Activated naive CD8-positive, alpha-beta T cell (primary cell): ENCODE results near the gene ATP7B.

ENCODE experiments used
- H3K27ac Mint-ChIP-seq: one replicate; pipeline ENCODE4 v1.8.0; 2021; ENCODE audit warnings: mixed read lengths
- H3K27me3 Mint-ChIP-seq: one replicate; pipeline ENCODE4 v1.8.0; 2021; ENCODE audit warnings: mixed read lengths
- H3K36me3 Mint-ChIP-seq: one replicate; pipeline ENCODE4 v1.8.0; 2021; ENCODE audit warnings: mixed read lengths
- H3K4me1 Mint-ChIP-seq: one replicate; pipeline ENCODE4 v1.8.0; 2021; ENCODE audit warnings: low read depth, mixed read lengths
- H3K4me3 Mint-ChIP-seq: one replicate; pipeline ENCODE4 v1.8.0; 2021; ENCODE audit warnings: mild to moderate bottlenecking, mixed read lengths
- H3K9me3 Mint-ChIP-seq: one replicate; pipeline ENCODE4 v1.8.0; 2021; ENCODE audit warnings: low read depth, mixed read lengths

ATP7B gene

GRCh38 chr13:51976423-51976822 is 34.8 kb downstream of the ATP7B start:
- Mint-ChIP-seq H3K4me1 (peaks cover 2% of the 10 kb centered on the region), H3K9me3 (no peaks in the 10 kb centered on the region), H3K4me3 (no peak overlapping the region), H3K27ac (no peak overlapping the region), H3K27me3 (no peaks in the 10 kb centered on the region), H3K36me3 (no peaks in the 10 kb centered on the region)

GRCh38 chr13:51974482-51974881 is 36.8 kb downstream of the ATP7B start:
- Mint-ChIP-seq H3K36me3 (no peaks in the 10 kb centered on the region), H3K27me3 (no peaks in the 10 kb centered on the region), H3K27ac (no peak overlapping the region), H3K9me3 (no peaks in the 10 kb centered on the region), H3K4me1 (peaks cover 12% of the 10 kb centered on the region), H3K4me3 (no peak overlapping the region)

- Mint-ChIP-seq H3K27me3 (no peaks in the 10 kb centered on the region), H3K4me1 (peaks cover 23% of the 10 kb centered on the region), H3K36me3 (no peaks in the 10 kb centered on the region), H3K9me3 (no peaks in the 10 kb centered on the region), H3K27ac (no peak overlapping the region), H3K4me3 (no peak overlapping the region)
These were observed 39.5 kb downstream of the ATP7B start for GRCh38 chr13:51971520-51972426.

GRCh38 chr13:51970349-51970748 is 40.9 kb downstream of the ATP7B start:
- Mint-ChIP-seq H3K27ac (no peak overlapping the region), H3K27me3 (no peaks in the 10 kb centered on the region), H3K9me3 (no peaks in the 10 kb centered on the region), H3K4me1 (peaks cover 30% of the 10 kb centered on the region), H3K4me3 (no peak overlapping the region), H3K36me3 (no peaks in the 10 kb centered on the region)

GRCh38 chr13:51967482-51968446 is 43.5 kb downstream of the ATP7B start:
- H3K4me1 Mint-ChIP-seq = peaks cover 30% of the 10 kb centered on the region
- H3K9me3 Mint-ChIP-seq = no peaks in the 10 kb centered on the region
- no peak overlapping the region for H3K27ac Mint-ChIP-seq
- H3K27me3 Mint-ChIP-seq = no peaks in the 10 kb centered on the region
- H3K36me3 Mint-ChIP-seq = no peaks in the 10 kb centered on the region
- no peak overlapping the region for H3K4me3 Mint-ChIP-seq

- Mint-ChIP-seq H3K4me3 (no peak overlapping the region), H3K27ac (no peak overlapping the region), H3K27me3 (no peaks in the 10 kb centered on the region), H3K4me1 (peaks cover 28% of the 10 kb centered on the region), H3K36me3 (no peaks in the 10 kb centered on the region), H3K9me3 (no peaks in the 10 kb centered on the region)
These were observed 45.1 kb downstream of the ATP7B start for GRCh38 chr13:51966186-51966585.

GRCh38 chr13:51961493-51962403 is 49.5 kb downstream of the ATP7B start:
- Mint-ChIP-seq H3K9me3 (no peaks in the 10 kb centered on the region), H3K4me3 (no peak overlapping the region), H3K27me3 (no peaks in the 10 kb centered on the region), H3K27ac (no peak overlapping the region), H3K4me1 (peaks cover 11% of the 10 kb centered on the region), H3K36me3 (no peaks in the 10 kb centered on the region)

GRCh38 chr13:51960766-51961165 is 50.5 kb downstream of the ATP7B start:
- no peaks in the 10 kb centered on the region for H3K27me3 Mint-ChIP-seq
- H3K9me3 Mint-ChIP-seq = no peaks in the 10 kb centered on the region
- H3K36me3 Mint-ChIP-seq = no peaks in the 10 kb centered on the region
- peaks cover 7% of the 10 kb centered on the region for H3K4me1 Mint-ChIP-seq
- H3K27ac Mint-ChIP-seq = no peak overlapping the region
- no peak overlapping the region for H3K4me3 Mint-ChIP-seq

GRCh38 chr13:51959773-51960172 is 51.5 kb downstream of the ATP7B start:
- no peaks in the 10 kb centered on the region for H3K27me3 Mint-ChIP-seq
- no peaks in the 10 kb centered on the region for H3K9me3 Mint-ChIP-seq
- H3K27ac Mint-ChIP-seq = no peak overlapping the region
- no peak overlapping the region for H3K4me3 Mint-ChIP-seq
- H3K4me1 Mint-ChIP-seq = peaks cover 5% of the 10 kb centered on the region
- no peaks in the 10 kb centered on the region for H3K36me3 Mint-ChIP-seq

GRCh38 chr13:51958217-51958547 is 53.1 kb downstream of the ATP7B start:
- Mint-ChIP-seq H3K4me1 (peaks cover 12% of the 10 kb centered on the region), H3K27ac (no peak overlapping the region), H3K4me3 (no peak overlapping the region), H3K27me3 (no peaks in the 10 kb centered on the region), H3K36me3 (no peaks in the 10 kb centered on the region), H3K9me3 (no peaks in the 10 kb centered on the region)

- Mint-ChIP-seq H3K9me3 (no peaks in the 10 kb centered on the region), H3K27me3 (no peaks in the 10 kb centered on the region), H3K36me3 (no peaks in the 10 kb centered on the region), H3K4me1 (peaks cover 16% of the 10 kb centered on the region), H3K27ac (no peak overlapping the region), H3K4me3 (no peak overlapping the region)
These were observed 53.7 kb downstream of the ATP7B start for GRCh38 chr13:51957377-51958216.

GRCh38 chr13:51956717-51957116 is 54.5 kb downstream of the ATP7B start:
- peaks cover 20% of the 10 kb centered on the region for H3K4me1 Mint-ChIP-seq
- H3K27me3 Mint-ChIP-seq = no peaks in the 10 kb centered on the region
- no peaks in the 10 kb centered on the region for H3K9me3 Mint-ChIP-seq
- H3K36me3 Mint-ChIP-seq = no peaks in the 10 kb centered on the region
- H3K27ac Mint-ChIP-seq = no peak overlapping the region
- no peak overlapping the region for H3K4me3 Mint-ChIP-seq

- Mint-ChIP-seq H3K36me3 (peaks cover under 1% of the 10 kb centered on the region), H3K27me3 (no peaks in the 10 kb centered on the region), H3K4me3 (no peak overlapping the region), H3K27ac (no peak overlapping the region), H3K9me3 (peaks cover under 1% of the 10 kb centered on the region), H3K4me1 (peaks cover 26% of the 10 kb centered on the region)
These were observed 55.2 kb downstream of the ATP7B start for GRCh38 chr13:51955816-51956603.
